GM12878 (cell line): ENCODE results near the gene EMID1. TPM values are rescaled to one million over a fixed set of nuclear protein-coding genes. Genes with fewer than 3 reads are reported as not detected.

Experiments used
- ATAC-seq: fragments of 200-7000 bp; cut with Tn5 transposase; 3 replicates; pipeline ENCODE4 v1.9.1; 2020; ENCODE audit warnings: mild to moderate bottlenecking, moderate library complexity
- BruUV-seq: library from RNA; stranded (reverse); fragments of 400-500 nt; replicated peaks from 2 replicates; lab custom pipeline; 2021; lab: Mats Ljungman, UMichigan
- CTCF ChIA-PET: fragments of 300-600 bp; sonication (Branson Sonifier 250); formaldehyde crosslinking; extraction: SDS; loops from one replicate; lab custom pipeline; 2021; ENCODE audit warnings: inconsistent platforms; lab: Yijun Ruan, JAX
- POLR2A ChIA-PET: fragments of 350-600 bp; formaldehyde crosslinking; extraction: SDS; loops from one replicate; lab custom pipeline; 2021; ENCODE audit warnings: inconsistent platforms; lab: Charles Lee
- RAD21 ChIA-PET: fragments of 300-600 bp; sonication (Branson Sonifier 250); formaldehyde crosslinking; loops from one replicate; lab custom pipeline; 2023; ENCODE audit warnings: antibody characterized with exemption; ENCODE audit not compliant: unreplicated experiment; lab: Charles Lee
- SMC1A ChIA-PET: fragments of 300-600 bp; sonication (Branson Sonifier 250); formaldehyde crosslinking; loops from one replicate; lab custom pipeline; 2023; ENCODE audit not compliant: unreplicated experiment, uncharacterized antibody; lab: Charles Lee
- DNase-seq: peaks from one replicate; pipeline ENCODE4 v3.0.0-alpha.2; 2011; ENCODE audit warnings: low read depth, low spot score
- FAIRE-seq: peaks from 3 replicates; lab custom pipeline; 2011; peaks lifted over from hg19 to GRCh38; lab: Jason Lieb, UNC
- H2AFZ ChIP-seq: 2 replicates; pipeline ENCODE4 v1.6.0; 2011; ENCODE audit warnings: low read depth, low read length, control low read depth; ENCODE audit not compliant: control insufficient read depth
- H3K27ac ChIP-seq: 2 replicates; pipeline ENCODE4 v1.5.1; 2011; ENCODE audit warnings: control low read depth; ENCODE audit not compliant: control insufficient read depth, insufficient read depth
- H3K27me3 ChIP-seq, 2 experiments: replicated peaks in 1 of 2; 2 replicates each; pipeline versions ENCODE4 v1.6.0 to v1.6.1; 2011; ENCODE audit warnings: low read length in 1 of 2; ENCODE audit not compliant: control insufficient read depth in 2 of 2, insufficient read depth in 2 of 2
- H3K36me3 ChIP-seq, 2 experiments: 2 replicates each; pipeline ENCODE4 v1.5.1; 2011; ENCODE audit warnings: low read length in 1 of 2; ENCODE audit not compliant: control insufficient read depth in 2 of 2, insufficient read depth in 2 of 2
- H3K4me1 ChIP-seq: 2 replicates; pipeline ENCODE4 v1.6.1; 2011; ENCODE audit warnings: mild to moderate bottlenecking, low read length, moderate library complexity, mixed read lengths; ENCODE audit not compliant: control insufficient read depth, insufficient read depth
- H3K4me2 ChIP-seq: 2 replicates; pipeline ENCODE4 v1.6.0; 2011; ENCODE audit warnings: control low read depth; ENCODE audit not compliant: control insufficient read depth, insufficient read depth
- H3K4me3 ChIP-seq: fragments of 200-600 bp; sonication (generic); 2 replicates; pipeline ENCODE4 v1.5.1; 2016
- H3K79me2 ChIP-seq: 2 replicates; pipeline ENCODE4 v1.6.0; 2011; ENCODE audit warnings: low read length; ENCODE audit not compliant: control insufficient read depth, insufficient read depth
- H3K9ac ChIP-seq: 2 replicates; pipeline ENCODE4 v1.8.0; 2011; ENCODE audit warnings: low read length, control low read depth, mixed read lengths; ENCODE audit not compliant: control insufficient read depth, insufficient read depth
- H3K9me3 ChIP-seq: replicated peaks from 3 replicates; pipeline ENCODE4 v1.5.1; 2011; ENCODE audit warnings: mild to moderate bottlenecking, low read length; ENCODE audit not compliant: control insufficient read depth, insufficient read depth
- H4K20me1 ChIP-seq: 2 replicates; pipeline ENCODE4 v1.6.0; 2011; ENCODE audit not compliant: control insufficient read depth, insufficient read depth
- MYB ChIP-seq: fragments of 150-350 bp; IDR thresholded peaks from 2 replicates; pipeline ENCODE4 v1.6.1; 2014; ENCODE audit warnings: mild to moderate bottlenecking, low read depth, low read length, borderline replicate concordance
- NR2C2 ChIP-seq: IDR thresholded peaks from 2 replicates; pipeline ENCODE4 v1.6.1; 2011; ENCODE audit warnings: borderline replicate concordance, low read depth; ENCODE audit not compliant: control insufficient read depth, insufficient read length
- YY1 ChIP-seq: IDR thresholded peaks from 2 replicates; pipeline ENCODE4 v1.6.1; 2011; ENCODE audit warnings: low read depth, mild to moderate bottlenecking, low read length
- WGBS: methylation state at CpG from one replicate; pipeline ENCODE4 v1.1.6; 2016; ENCODE audit warnings: low lambda C conversion rate; ENCODE audit not compliant: insufficient replicate concordance, insufficient coverage; ENCODE audit errors: missing lambda C conversion rate; 5-methylcytosine and 5-hydroxymethylcytosine counted together
- in situ Hi-C: fragments of 300-500 bp; cut with MboI; formaldehyde crosslinking; loops from 9 replicates; pipeline ENCODE4 v1.14.3; 2018; ENCODE audit warnings: mixed read lengths
- intact Hi-C: fragments of 100-400 bp; cut with micrococcal nuclease; formaldehyde crosslinking; loops from one replicate; pipeline ENCODE4 v1.14.2; 2022; ENCODE audit not compliant: unreplicated experiment
- polyA plus RNA-seq, 11 experiments: library from polyadenylated mRNA; depleted of rRNA in 4 of 11; unstranded in 6 of 11; stranded (reverse) in 5 of 11; fragments of >200 nt; fragmentation: Nextera tagmentation in 4 of 11; fragmentation: Illumina TruSeq in 1 of 11; extraction: Ambion mirVana in 4 of 11; extraction: Trizol in 1 of 11; gene quantifications; 1 replicate in 1 of 11; 2 replicates in 10 of 11; pipeline versions ENCODE4 v1.2.1 to v1.2.3, GENCODE V29; 2011 to 2016; ENCODE audit warnings: inconsistent platforms in 2 of 11, missing spikeins in 2 of 11, low read depth in 1 of 11
- total RNA-seq, 4 experiments: library from RNA; depleted of rRNA in 3 of 4; stranded (reverse); fragments of >200 nt in 3 of 4; fragmentation: Illumina TruSeq in 1 of 4; extraction: Trizol in 1 of 4; gene quantifications; 2 replicates each; pipeline versions ENCODE4 v1.2.1 to v1.2.3, GENCODE V29; 2013 to 2021

Gene EMID1
- total and polyA plus RNA-seq, 10 of the 15 experiments (the other 5 are each of a cell fraction or from before 2014, with no cell fraction given) = 1.2 to 60.3 (median 12.0) TPM

DNA sequence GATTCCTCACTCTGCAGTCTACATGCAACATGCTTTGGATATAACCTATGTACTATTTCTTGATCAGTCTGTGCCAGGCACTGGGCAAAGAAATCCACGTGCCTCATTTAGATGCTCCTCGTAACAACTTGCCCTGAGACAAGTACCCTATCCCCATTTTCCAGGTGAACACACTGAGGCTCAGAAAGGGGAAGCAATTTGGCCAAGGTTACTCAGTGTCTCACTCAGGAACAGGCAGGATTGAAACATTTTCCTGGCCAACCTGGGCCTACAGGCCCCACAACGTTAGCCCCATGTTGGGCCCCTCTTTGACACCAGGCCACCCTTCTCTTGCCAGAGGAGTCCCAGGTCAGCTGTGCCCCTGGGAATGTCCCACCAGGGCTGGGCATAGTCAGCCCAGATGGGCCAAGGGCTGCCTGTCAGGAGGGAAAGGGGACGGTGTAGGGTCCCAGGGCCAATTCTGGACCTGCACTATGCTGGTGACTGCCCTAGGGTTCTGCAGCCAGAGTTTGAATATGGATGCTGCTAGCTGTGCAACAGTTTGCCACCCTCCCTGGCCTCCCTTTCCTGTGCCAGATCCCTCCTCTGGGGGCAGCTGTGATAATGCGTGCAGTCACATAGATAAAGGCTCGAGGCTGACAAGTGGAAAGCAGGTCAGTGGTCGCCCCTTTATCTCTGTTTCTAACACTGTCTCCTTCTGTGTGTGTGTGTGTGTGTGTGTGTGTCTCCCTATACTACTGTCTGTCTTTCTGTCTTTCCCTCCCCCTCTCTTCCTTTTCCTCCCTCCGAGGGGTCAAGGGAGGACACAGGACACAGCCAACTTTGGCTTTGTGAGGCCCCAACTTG is 10.4 kb upstream of the EMID1 start:
- Histone ChIP-seq H3K4me3 (no peak overlapping the region), H3K27ac (no peak overlapping the region), H3K27me3 (no peaks in the 10 kb centered on the region), H3K9ac (no peak overlapping the region), H3K79me2 (no peaks in the 10 kb centered on the region)
- WGBS = 66% methylated on average over 7 of the region's 8 CpGs
- no peak for DNase-seq
- ATAC-seq = no peak
- SMC1A ChIA-PET = interaction anchor here (1.4 to 16.1 kb wide), 2 partner anchors 20 to 27 kb away, joined by 5 to 165 read pairs; no protein-coding TSS in a partner anchor
- FAIRE-seq = peak; percentile 13
- CTCF ChIA-PET = no interaction called here
- BruUV-seq = no TSS peak
- TF ChIP-seq MYB (no peak), NR2C2 (no peak), YY1 (peak; percentile 28; the same call in 1 of the 2 replicates)
- TF ChIP-seq, all 136 proteins: peak for 1
- ChIA-PET RAD21 (no interaction called here), POLR2A (interaction anchor here (0.6 to 1.5 kb wide), 2 partner anchors 9 to 44 kb away, joined by 3 to 5 read pairs; no protein-coding TSS in a partner anchor)
- Histone ChIP-seq H2AFZ (no peak overlapping the region), H3K9me3 (peaks cover 3% of the 10 kb centered on the region; the same call in 2 of the 3 replicates), H3K36me3 (no peaks in the 10 kb centered on the region; a peak in 1 of 4 replicates), H3K4me2 (no peak overlapping the region), H4K20me1 (no peaks in the 10 kb centered on the region), H3K4me1 (peaks cover 5% of the 10 kb centered on the region)
- intact Hi-C loops (no loop called here), in situ Hi-C loops (no loop called here)
